Occipital lobe (tissue), 2 donors: ENCODE data around the gene MAPT. TPM values are rescaled to one million over a fixed set of nuclear protein-coding genes. Genes with fewer than 3 reads are reported as not detected.
"Not testable (repeated sequence)": the region's sequence is repeated elsewhere in the genome, so short reads cannot be mapped to it uniquely, and the experiment has no call there.

Source experiments
- DNase-seq: peaks from one replicate; lab custom pipeline; 2025; lab: John Stamatoyannopoulos, UW
- total RNA-seq: library from RNA; depleted of rRNA; stranded (reverse); fragments of >200 nt; gene quantifications from one replicate; pipeline ENCODE4 v1.2.3, GENCODE V29; 2014

The MAPT gene
- total RNA-seq, 1 donor from 2014 or later: 93.1 TPM

DNA sequence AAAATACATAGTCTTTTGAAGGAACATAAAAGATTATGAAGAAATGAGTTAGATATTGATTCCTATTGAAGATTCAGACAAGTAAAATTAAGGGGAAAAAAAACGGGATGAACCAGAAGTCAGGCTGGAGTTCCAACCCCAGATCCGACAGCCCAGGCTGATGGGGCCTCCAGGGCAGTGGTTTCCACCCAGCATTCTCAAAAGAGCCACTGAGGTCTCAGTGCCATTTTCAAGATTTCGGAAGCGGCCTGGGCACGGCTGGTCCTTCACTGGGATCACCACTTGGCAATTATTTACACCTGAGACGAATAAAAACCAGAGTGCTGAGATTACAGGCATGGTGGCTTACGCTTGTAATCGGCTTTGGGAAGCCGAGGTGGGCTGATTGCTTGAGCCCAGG lies 114.2 kb downstream of the MAPT start:
- DNase-seq: no peak

GRCh38 chr17:46009681-46010596 lies 115.6 kb downstream of the MAPT start:
- DNase-seq: no peak

DNA sequence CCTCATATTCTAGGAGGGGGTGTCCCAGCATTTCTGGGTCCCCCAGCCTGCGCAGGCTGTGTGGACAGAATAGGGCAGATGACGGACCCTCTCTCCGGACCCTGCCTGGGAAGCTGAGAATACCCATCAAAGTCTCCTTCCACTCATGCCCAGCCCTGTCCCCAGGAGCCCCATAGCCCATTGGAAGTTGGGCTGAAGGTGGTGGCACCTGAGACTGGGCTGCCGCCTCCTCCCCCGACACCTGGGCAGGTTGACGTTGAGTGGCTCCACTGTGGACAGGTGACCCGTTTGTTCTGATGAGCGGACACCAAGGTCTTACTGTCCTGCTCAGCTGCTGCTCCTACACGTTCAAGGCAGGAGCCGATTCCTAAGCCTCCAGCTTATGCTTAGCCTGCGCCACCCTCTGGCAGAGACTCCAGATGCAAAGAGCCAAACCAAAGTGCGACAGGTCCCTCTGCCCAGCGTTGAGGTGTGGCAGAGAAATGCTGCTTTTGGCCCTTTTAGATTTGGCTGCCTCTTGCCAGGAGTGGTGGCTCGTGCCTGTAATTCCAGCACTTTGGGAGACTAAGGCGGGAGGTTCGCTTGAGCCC lies 116.3 kb downstream of the MAPT start:
- DNase-seq: no peak

GRCh38 chr17:46011711-46012505 lies 117.6 kb downstream of the MAPT start:
- DNase-seq: no peak

DNA sequence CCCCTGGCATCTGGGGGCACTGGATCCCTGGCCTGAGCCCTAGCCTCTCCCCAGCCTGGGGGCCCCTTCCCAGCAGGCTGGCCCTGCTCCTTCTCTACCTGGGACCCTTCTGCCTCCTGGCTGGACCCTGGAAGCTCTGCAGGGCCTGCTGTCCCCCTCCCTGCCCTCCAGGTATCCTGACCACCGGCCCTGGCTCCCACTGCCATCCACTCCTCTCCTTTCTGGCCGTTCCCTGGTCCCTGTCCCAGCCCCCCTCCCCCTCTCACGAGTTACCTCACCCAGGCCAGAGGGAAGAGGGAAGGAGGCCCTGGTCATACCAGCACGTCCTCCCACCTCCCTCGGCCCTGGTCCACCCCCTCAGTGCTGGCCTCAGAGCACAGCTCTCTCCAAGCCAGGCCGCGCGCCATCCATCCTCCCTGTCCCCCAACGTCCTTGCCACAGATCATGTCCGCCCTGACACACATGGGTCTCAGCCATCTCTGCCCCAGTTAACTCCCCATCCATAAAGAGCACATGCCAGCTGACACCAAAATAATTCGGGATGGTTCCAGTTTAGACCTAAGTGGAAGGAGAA lies 118.2 kb downstream of the MAPT start:
- DNase-seq: no peak

GRCh38 chr17:46013127-46013501 lies 118.8 kb downstream of the MAPT start:
- no peak for DNase-seq

DNA sequence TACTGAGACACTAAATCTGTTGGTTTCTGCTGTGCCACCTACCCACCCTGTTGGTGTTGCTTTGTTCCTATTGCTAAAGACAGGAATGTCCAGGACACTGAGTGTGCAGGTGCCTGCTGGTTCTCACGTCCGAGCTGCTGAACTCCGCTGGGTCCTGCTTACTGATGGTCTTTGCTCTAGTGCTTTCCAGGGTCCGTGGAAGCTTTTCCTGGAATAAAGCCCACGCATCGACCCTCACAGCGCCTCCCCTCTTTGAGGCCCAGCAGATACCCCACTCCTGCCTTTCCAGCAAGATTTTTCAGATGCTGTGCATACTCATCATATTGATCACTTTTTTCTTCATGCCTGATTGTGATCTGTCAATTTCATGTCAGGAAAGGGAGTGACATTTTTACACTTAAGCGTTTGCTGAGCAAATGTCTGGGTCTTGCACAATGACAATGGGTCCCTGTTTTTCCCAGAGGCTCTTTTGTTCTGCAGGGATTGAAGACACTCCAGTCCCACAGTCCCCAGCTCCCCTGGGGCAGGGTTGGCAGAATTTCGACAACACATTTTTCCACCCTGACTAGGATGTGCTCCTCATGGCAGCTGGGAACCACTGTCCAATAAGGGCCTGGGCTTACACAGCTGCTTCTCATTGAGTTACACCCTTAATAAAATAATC lies 119.3 kb downstream of the MAPT start:
- no peak for DNase-seq

- not testable (repeated sequence) for DNase-seq
These were observed 125.1 kb downstream of the MAPT start for GRCh38 chr17:46019408-46019925.

DNA sequence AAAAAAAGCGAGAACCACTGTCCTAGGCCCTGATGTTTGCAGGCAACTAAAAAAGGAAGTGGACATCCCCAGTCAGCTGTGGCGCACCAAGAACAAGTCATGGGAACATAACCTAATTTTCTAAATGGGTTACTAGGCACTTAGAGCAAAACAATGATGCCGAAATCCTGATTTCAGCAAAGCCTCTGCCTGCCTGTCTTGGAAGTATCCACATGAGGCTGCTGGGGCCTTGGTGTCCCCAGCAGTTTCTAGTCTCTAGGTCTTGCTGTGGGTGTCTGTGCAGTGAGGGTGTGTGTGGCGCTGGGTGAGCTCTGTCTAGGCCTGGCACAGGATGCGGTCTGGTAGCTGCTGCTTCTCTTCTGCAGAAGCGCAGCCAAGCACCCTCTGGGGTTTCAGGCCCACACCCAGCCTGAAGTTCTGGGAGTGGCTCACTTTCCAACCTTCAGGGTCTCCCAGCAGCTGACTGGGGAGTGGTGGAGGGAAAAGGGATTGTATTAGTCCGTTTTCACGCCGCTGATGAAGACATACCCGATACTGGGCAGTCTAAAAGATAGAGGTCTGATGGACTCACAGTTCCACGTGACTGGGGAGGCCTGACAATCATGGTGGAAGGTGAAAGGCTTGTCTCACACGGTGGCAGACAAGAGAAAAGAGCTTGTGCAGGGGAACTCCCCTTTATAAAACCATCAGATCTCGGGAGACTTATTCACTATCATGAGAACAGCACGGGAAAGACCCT lies 125.8 kb downstream of the MAPT start:
- no peak for DNase-seq

DNA sequence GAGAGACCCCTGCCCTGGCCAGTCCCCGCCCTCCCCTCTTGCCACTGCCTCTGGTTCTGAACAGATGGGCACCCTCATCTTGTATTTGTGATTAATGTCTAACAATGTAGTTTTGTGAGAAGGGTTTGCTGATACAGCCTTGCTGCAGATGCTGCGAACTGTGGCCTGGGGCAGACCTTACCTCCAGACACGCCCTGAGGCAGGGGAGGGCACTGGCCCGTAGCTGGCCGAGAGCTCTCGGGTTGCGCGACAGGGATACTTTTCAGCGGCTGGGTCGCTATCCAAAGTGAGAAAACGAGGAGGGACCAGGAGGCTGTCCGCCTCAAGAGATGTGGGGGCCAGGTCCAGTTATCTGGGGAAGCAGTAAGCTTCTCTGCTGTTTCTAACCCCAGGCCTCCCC lies 126.6 kb downstream of the MAPT start:
- DNase-seq: no peak

GRCh38 chr17:46023366-46023765 lies 129.0 kb downstream of the MAPT start:
- DNase-seq: not testable (repeated sequence)

GRCh38 chr17:46023783-46024388 lies 129.5 kb downstream of the MAPT start:
- no peak for DNase-seq

DNA sequence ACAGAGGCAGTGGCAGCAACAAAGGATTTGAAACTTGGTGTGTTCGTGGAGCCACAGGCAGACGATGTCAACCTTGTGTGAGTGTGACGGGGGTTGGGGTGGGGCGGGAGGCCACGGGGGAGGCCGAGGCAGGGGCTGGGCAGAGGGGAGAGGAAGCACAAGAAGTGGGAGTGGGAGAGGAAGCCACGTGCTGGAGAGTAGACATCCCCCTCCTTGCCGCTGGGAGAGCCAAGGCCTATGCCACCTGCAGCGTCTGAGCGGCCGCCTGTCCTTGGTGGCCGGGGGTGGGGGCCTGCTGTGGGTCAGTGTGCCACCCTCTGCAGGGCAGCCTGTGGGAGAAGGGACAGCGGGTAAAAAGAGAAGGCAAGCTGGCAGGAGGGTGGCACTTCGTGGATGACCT lies 130.2 kb downstream of the MAPT start:
- no peak for DNase-seq

DNA sequence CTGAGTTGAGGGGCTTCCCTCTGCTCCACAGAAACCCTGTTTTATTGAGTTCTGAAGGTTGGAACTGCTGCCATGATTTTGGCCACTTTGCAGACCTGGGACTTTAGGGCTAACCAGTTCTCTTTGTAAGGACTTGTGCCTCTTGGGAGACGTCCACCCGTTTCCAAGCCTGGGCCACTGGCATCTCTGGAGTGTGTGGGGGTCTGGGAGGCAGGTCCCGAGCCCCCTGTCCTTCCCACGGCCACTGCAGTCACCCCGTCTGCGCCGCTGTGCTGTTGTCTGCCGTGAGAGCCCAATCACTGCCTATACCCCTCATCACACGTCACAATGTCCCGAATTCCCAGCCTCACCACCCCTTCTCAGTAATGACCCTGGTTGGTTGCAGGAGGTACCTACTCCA lies 130.7 kb downstream of the MAPT start:
- no peak for DNase-seq

DNA sequence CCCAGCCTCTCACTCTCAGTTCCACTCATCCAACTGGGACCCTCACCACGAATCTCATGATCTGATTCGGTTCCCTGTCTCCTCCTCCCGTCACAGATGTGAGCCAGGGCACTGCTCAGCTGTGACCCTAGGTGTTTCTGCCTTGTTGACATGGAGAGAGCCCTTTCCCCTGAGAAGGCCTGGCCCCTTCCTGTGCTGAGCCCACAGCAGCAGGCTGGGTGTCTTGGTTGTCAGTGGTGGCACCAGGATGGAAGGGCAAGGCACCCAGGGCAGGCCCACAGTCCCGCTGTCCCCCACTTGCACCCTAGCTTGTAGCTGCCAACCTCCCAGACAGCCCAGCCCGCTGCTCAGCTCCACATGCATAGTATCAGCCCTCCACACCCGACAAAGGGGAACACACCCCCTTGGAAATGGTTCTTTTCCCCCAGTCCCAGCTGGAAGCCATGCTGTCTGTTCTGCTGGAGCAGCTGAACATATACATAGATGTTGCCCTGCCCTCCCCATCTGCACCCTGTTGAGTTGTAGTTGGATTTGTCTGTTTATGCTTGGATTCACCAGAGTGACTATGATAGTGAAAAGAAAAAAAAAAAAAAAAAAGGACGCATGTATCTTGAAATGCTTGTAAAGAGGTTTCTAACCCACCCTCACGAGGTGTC lies 131.3 kb downstream of the MAPT start:
- DNase-seq: no peak

DNA sequence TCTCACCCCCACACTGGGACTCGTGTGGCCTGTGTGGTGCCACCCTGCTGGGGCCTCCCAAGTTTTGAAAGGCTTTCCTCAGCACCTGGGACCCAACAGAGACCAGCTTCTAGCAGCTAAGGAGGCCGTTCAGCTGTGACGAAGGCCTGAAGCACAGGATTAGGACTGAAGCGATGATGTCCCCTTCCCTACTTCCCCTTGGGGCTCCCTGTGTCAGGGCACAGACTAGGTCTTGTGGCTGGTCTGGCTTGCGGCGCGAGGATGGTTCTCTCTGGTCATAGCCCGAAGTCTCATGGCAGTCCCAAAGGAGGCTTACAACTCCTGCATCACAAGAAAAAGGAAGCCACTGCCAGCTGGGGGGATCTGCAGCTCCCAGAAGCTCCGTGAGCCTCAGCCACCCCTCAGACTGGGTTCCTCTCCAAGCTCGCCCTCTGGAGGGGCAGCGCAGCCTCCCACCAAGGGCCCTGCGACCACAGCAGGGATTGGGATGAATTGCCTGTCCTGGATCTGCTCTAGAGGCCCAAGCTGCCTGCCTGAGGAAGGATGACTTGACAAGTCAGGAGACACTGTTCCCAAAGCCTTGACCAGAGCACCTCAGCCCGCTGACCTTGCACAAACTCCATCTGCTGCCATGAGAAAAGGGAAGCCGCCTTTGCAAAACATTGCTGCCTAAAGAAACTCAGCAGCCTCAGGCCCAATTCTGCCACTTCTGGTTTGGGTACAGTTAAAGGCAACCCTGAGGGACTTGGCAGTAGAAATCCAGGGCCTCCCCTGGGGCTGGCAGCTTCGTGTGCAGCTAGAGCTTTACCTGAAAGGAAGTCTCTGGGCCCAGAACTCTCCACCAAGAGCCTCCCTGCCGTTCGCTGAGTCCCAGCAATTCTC lies 132.1 kb downstream of the MAPT start:
- no peak for DNase-seq

DNA sequence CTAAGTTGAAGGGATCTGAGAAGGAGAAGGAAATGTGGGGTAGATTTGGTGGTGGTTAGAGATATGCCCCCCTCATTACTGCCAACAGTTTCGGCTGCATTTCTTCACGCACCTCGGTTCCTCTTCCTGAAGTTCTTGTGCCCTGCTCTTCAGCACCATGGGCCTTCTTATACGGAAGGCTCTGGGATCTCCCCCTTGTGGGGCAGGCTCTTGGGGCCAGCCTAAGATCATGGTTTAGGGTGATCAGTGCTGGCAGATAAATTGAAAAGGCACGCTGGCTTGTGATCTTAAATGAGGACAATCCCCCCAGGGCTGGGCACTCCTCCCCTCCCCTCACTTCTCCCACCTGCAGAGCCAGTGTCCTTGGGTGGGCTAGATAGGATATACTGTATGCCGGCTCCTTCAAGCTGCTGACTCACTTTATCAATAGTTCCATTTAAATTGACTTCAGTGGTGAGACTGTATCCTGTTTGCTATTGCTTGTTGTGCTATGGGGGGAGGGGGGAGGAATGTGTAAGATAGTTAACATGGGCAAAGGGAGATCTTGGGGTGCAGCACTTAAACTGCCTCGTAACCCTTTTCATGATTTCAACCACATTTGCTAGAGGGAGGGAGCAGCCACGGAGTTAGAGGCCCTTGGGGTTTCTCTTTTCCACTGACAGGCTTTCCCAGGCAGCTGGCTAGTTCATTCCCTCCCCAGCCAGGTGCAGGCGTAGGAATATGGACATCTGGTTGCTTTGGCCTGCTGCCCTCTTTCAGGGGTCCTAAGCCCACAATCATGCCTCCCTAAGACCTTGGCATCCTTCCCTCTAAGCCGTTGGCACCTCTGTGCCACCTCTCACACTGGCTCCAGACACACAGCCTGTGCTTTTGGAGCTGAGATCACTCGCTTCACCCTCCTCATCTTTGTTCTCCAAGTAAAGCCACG lies 133.0 kb downstream of the MAPT start:
- DNase-seq: no peak
